Epidermal melanocyte (primary cell): ENCODE measurements around the gene SLC6A20.

Source experiments
- DNase-seq: peaks from one replicate; pipeline ENCODE4 v3.0.0; 2011; ENCODE audit warnings: low spot score; ENCODE audit not compliant: insufficient read length

SLC6A20 gene

GRCh38 chr3:45800611-45801010 is 4.3 kb upstream of the SLC6A20 start:
- DNase-seq: no peak

- no peak for DNase-seq
Measured at GRCh38 chr3:45799586-45799985, 3.2 kb upstream of the SLC6A20 start.

- DNase-seq: no peak
Measured at GRCh38 chr3:45798034-45798433, 1.7 kb upstream of the SLC6A20 start.

- no peak for DNase-seq
Measured at GRCh38 chr3:45796902-45797637, 734 bp upstream of the SLC6A20 start.

- no peak for DNase-seq
Measured at GRCh38 chr3:45795509-45795881, 841 bp downstream of the SLC6A20 start.

- no peak for DNase-seq
Measured at GRCh38 chr3:45794660-45795059, 1.7 kb downstream of the SLC6A20 start.

- no peak for DNase-seq
Measured at GRCh38 chr3:45794177-45794560, 2.2 kb downstream of the SLC6A20 start.

GRCh38 chr3:45793482-45794176 is 2.7 kb downstream of the SLC6A20 start:
- DNase-seq: no peak

- no peak for DNase-seq
Measured at GRCh38 chr3:45792516-45793172, 3.7 kb downstream of the SLC6A20 start.

GRCh38 chr3:45792036-45792435 is 4.3 kb downstream of the SLC6A20 start:
- DNase-seq: no peak

- no peak for DNase-seq
Measured at GRCh38 chr3:45790596-45790995, 5.7 kb downstream of the SLC6A20 start.

- DNase-seq: no peak
Measured at GRCh38 chr3:45789235-45789812, 7.0 kb downstream of the SLC6A20 start.

- no peak for DNase-seq
Measured at GRCh38 chr3:45787551-45787950, 8.8 kb downstream of the SLC6A20 start.

GRCh38 chr3:45786801-45787495 is 9.4 kb downstream of the SLC6A20 start:
- DNase-seq: no peak

- no peak for DNase-seq
Measured at GRCh38 chr3:45785605-45786150, 10.7 kb downstream of the SLC6A20 start.

GRCh38 chr3:45783667-45784066 is 12.7 kb downstream of the SLC6A20 start:
- DNase-seq: no peak

- DNase-seq: no peak
Measured at GRCh38 chr3:45782381-45782780, 14.0 kb downstream of the SLC6A20 start.

GRCh38 chr3:45781841-45782240 is 14.5 kb downstream of the SLC6A20 start:
- DNase-seq: no peak

GRCh38 chr3:45781271-45781670 is 15.1 kb downstream of the SLC6A20 start:
- no peak for DNase-seq

GRCh38 chr3:45779746-45780735 is 16.3 kb downstream of the SLC6A20 start:
- no peak for DNase-seq
